HFF-Myc (cell line): Measurements from ENCODE around the gene LRRC3.

Source experiments
- DNase-seq: peaks from one replicate; pipeline ENCODE4 v3.0.0-alpha.2; 2011; ENCODE audit warnings: low read depth; ENCODE audit errors: extremely low read depth
- H3K4me3 ChIP-seq: replicated peaks from 2 replicates; pipeline ENCODE4 v1.5.1; 2011; ENCODE audit warnings: low read depth, mild to moderate bottlenecking, control low read depth, low read length
- TF ChIP-seq, protein P1 (sequence below): IDR thresholded peaks from 2 replicates; pipeline ENCODE4 v1.5.1; 2012; ENCODE audit warnings: mild to moderate bottlenecking, low read depth, low read length, control low read depth; ENCODE audit errors: missing control alignments

Gene LRRC3

DNA sequence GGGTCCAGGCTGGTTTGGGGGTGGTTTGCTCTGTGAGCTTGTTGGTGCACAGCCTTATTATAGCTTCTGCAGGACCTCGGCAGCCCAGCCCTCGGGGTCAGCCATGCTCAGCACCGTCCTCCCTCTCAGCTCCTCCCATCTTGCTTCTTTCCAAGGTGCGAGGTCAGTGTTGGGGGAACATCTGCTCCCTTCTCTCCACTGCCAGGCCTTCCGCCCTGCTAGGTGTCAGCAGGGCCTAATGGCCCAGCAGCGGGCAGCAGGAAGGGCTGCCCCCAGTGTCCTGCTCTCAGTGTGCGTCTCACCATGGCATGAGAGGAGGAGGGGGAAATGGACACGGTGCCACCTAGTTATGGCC, 36.5 kb upstream of the LRRC3 start:
- TF ChIP-seq, protein P1, sequence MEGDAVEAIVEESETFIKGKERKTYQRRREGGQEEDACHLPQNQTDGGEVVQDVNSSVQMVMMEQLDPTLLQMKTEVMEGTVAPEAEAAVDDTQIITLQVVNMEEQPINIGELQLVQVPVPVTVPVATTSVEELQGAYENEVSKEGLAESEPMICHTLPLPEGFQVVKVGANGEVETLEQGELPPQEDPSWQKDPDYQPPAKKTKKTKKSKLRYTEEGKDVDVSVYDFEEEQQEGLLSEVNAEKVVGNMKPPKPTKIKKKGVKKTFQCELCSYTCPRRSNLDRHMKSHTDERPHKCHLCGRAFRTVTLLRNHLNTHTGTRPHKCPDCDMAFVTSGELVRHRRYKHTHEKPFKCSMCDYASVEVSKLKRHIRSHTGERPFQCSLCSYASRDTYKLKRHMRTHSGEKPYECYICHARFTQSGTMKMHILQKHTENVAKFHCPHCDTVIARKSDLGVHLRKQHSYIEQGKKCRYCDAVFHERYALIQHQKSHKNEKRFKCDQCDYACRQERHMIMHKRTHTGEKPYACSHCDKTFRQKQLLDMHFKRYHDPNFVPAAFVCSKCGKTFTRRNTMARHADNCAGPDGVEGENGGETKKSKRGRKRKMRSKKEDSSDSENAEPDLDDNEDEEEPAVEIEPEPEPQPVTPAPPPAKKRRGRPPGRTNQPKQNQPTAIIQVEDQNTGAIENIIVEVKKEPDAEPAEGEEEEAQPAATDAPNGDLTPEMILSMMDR: no peak
- no peak overlapping the region for H3K4me3 ChIP-seq
- DNase-seq: no peak

GRCh38 chr21:44419679-44420078, 35.6 kb upstream of the LRRC3 start:
- H3K4me3 ChIP-seq: no peak overlapping the region
- TF ChIP-seq, protein P1: no peak
- DNase-seq: no peak

GRCh38 chr21:44420416-44421205, 34.7 kb upstream of the LRRC3 start:
- no peak for DNase-seq
- no peak overlapping the region for H3K4me3 ChIP-seq
- TF ChIP-seq, protein P1: no peak

DNA sequence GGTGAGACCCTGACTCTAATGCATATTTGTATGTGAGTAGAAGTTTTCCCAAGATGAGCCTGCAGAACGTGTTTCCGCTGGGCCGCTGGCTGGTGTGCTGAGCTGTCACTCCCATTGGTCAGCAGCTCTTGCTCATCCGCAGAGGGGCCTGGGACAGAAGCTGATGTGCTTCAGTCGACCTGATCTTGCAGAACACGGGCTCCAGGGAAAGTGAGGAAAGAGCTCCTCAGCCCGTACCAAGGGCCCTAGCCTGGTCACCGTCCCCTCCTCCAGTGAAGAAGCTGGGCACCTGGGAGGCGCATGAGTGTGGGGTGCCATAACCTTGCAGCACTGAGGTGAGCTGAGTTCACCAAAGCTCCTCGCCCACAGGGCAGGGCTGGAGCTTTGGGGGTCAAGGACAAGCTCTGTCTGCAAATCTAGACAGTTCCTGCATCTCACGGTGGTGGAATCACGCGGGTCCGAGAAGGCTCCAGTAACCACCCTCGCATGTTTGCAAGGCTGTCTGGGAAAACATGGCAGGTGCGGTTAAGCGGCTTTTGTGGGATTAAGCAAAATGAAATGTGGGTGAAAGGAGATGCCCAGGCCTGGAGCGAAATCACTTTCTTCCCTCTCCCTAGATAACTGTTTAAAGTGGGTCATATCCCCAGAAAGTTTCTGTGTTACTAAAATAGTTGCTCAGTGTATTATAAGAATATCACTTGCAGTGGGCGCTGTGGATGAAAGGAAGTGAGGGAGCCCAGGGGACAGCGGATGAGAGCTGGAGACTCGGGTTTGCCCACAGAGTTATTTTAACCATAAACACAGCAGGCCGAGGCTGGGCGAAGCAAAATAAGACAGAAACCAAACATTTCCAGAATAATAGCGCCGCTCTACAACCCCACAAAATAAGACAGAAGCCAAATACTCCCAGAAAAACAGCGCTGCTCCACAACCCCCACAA, 33.1 kb upstream of the LRRC3 start:
- TF ChIP-seq, protein P1: no peak
- DNase-seq: no peak
- H3K4me3 ChIP-seq: no peak overlapping the region

DNA sequence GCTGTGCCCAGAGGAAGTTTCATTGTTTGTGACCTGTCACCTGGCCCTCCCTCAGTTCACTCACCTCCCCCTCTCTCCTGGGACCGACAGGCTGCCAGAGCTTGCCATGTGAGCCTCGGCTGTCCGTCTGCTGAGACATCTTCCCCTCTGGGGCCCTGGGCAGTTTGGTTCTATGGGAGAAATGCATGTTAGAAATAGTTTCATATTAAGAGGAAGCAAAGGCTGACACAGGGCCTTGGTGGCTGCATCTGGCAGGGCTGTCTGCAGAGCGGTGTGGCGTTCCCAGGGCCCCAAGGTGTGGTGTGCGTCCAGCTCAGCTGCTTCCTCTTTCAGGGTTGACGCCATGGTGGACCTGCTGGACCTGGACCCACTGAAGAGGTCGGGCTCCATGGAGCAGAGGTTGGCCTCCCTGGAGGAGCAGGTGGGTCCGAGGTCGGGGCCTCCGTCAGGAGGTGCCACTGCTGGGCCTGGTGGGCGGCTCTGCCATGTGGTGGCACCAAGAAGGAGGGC, 31.9 kb upstream of the LRRC3 start:
- no peak for DNase-seq
- H3K4me3 ChIP-seq: no peak overlapping the region
- TF ChIP-seq, protein P1: no peak

DNA sequence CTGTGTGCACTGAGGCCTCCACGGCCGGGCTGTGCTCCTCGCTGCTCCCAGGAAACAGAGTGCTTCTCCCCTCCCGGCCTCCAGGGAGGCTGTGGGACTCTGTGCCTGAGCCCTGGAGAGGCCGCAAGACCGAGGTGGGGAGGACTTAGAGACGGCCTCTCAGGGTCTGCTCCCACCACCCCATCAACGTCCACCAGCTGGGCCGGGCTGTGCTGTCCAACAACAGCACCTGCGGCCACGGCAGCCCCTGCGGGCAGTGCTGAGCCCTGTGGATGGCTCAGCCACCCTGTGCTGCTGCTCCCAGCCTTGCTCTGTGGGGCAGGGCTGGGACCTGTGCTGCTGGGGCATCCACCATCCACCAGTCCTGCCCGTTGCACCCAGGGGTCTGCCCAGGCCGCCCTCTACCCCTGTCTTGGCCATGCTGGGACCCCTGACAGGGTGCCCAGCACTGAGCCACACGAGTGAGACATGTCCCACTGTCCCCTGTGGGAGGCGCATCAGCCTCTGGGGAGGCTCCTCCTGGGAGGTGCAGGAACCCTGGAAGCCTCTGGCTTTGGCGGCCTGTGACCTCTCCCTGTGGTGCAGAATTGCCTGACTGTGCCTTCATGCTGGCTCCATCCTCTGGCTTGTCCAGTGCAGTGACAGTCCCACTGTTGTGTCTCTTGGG, 31.2 kb upstream of the LRRC3 start:
- DNase-seq: no peak
- TF ChIP-seq, protein P1: no peak
- no peak overlapping the region for H3K4me3 ChIP-seq
